AG04449 (cell line): Measurements from ENCODE around the gene POLR2M.

Experiments
- CTCF ChIA-PET: fragments of 350-600 bp; formaldehyde crosslinking; extraction: SDS; loops from one replicate; lab custom pipeline; 2021; ENCODE audit warnings: antibody characterized with exemption; lab: Yijun Ruan, JAX
- POLR2A ChIA-PET: fragments of 400-600, 350-600 bp; formaldehyde crosslinking; extraction: SDS; loops from one replicate; lab custom pipeline; 2020; ENCODE audit warnings: antibody characterized with exemption, inconsistent platforms; lab: Yijun Ruan, JAX
- DNase-seq: peaks from one replicate; pipeline ENCODE4 v3.0.0-alpha.2; 2010; ENCODE audit warnings: low read depth, low spot score
- H3K4me3 ChIP-seq: 2 replicates; pipeline ENCODE4 v1.5.1; 2011; ENCODE audit warnings: low read depth, mild to moderate bottlenecking, control low read depth, low read length
- CTCF ChIP-seq: IDR thresholded peaks from one replicate; pipeline ENCODE4 v1.5.1; 2011; ENCODE audit warnings: mild to moderate bottlenecking, moderate library complexity, low read length, control low read depth, inconsistent platforms; ENCODE audit not compliant: insufficient read depth; ENCODE audit errors: missing control alignments

The POLR2M gene

DNA sequence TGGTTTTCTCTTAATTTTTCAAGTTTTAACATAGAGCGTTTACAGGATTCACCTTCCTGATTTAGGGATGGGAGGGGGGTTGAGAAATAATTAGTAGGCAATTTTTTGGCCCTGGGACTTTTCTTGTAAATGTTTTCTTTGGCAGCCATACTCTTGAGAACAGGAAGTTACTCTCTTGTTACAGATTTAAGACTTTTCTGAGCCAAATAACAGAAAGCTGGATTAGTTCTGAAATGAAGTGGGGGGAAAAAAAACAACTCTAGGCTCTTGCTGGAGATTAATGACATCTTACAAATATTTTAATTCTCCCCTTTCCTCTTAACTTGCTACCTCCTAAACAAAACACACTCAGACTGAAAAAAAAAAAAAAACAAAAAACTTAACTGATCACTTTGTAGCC lies 13.8 kb upstream of the POLR2M start:
- CTCF ChIA-PET, result interaction anchor here (0.7 kb wide), 1 partner anchor 212 kb away, joined by 3 read pairs; no protein-coding TSS in a partner anchor
- H3K4me3 ChIP-seq, result no peak overlapping the region
- POLR2A ChIA-PET, result no interaction called here
- TF ChIP-seq CTCF, result no peak
- no peak for DNase-seq

DNA sequence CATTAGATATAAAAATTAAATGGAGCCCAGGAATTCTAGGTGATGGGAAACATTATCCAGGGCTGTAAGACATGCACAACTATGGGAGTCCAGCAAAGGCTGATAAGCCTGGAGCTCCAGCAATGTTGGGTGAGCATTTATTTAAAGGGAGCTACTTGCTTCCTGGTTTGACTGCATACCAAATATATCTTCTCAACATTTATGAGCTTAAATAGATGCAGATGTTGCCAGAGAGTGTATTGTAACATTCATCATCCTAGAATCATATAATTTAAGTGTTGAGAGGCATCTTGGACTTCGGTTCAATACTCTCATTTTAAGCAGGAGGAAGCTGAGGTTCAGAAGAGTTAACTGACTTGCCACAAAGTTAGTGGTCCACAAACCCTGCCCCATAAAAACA lies 12.2 kb upstream of the POLR2M start:
- TF ChIP-seq CTCF, result no peak
- ChIA-PET POLR2A (interaction anchor here (0.7 kb wide), 1 partner anchor 12 kb away, joined by 3 read pairs; the partner anchor contains the start of gene POLR2M), CTCF (interaction anchor here (0.9 to 1.2 kb wide), 2 partner anchors 8 to 24 kb away, joined by 3 read pairs; no protein-coding TSS in a partner anchor)
- H3K4me3 ChIP-seq, result no peak overlapping the region
- no peak for DNase-seq

- H3K4me3 ChIP-seq, result no peak overlapping the region
- DNase-seq, result no peak
- ChIA-PET POLR2A (no interaction called here), CTCF (interaction anchor here (1.7 kb wide), 1 partner anchor 12 kb away, joined by 4 read pairs; no protein-coding TSS in a partner anchor)
- TF ChIP-seq CTCF, result no peak
Measured at GRCh38 chr15:57696146-57696545, 10.4 kb upstream of the POLR2M start.

GRCh38 chr15:57697588-57697987 lies 8.9 kb upstream of the POLR2M start:
- ChIA-PET POLR2A (interaction anchor here (0.7 kb wide), 1 partner anchor 18 kb away, joined by 3 read pairs; no protein-coding TSS in a partner anchor), CTCF (interaction anchor here (0.8 kb wide), 1 partner anchor 31 kb away, joined by 3 read pairs; no protein-coding TSS in a partner anchor)
- H3K4me3 ChIP-seq, result no peak overlapping the region
- peak; percentile 41 for DNase-seq
- TF ChIP-seq CTCF, result no peak

DNA sequence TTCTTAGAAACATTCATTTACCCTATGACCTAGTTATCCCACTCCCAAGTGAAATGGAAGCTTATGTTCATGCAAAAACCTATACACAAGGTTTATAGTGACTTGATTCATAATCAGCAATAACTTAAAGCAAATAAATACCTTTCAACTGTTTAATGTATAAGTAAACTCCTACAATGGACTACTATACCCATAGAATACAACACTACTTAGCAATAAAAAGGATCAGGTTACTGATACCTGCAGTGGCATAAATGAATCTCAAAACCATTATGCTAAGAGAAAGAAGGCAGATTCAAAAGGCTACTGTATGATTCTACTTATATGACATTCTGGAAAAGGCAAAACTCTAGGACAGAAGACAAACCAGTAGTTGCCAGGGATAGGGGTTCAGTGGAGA lies 8.3 kb upstream of the POLR2M start:
- TF ChIP-seq CTCF, result no peak
- ChIA-PET CTCF (no interaction called here), POLR2A (no interaction called here)
- H3K4me3 ChIP-seq, result no peak overlapping the region
- no peak for DNase-seq

GRCh38 chr15:57698991-57699390 lies 7.5 kb upstream of the POLR2M start:
- no peak overlapping the region for H3K4me3 ChIP-seq
- CTCF ChIA-PET, result interaction anchor here (1.0 kb wide), 1 partner anchor 13 kb away, joined by 3 read pairs; no protein-coding TSS in a partner anchor
- no peak for TF ChIP-seq CTCF
- no peak for DNase-seq
- POLR2A ChIA-PET, result no interaction called here
